SIG-M5 treated with dmso at 0.1 percent for 504 hours (cell line): ENCODE measurements around the gene ZCCHC18.
A peak's percentile ranks its signal among the peaks of the same experiment; 100 is the strongest.
"Not testable (repeated sequence)": the region's sequence is repeated elsewhere in the genome, so short reads cannot be mapped to it uniquely, and the experiment has no call there.

Experiments used
- DNase-seq: peaks from one replicate; lab custom pipeline; 2025; ENCODE audit not compliant: unreplicated experiment; lab: John Stamatoyannopoulos, UW

Gene ZCCHC18

DNA sequence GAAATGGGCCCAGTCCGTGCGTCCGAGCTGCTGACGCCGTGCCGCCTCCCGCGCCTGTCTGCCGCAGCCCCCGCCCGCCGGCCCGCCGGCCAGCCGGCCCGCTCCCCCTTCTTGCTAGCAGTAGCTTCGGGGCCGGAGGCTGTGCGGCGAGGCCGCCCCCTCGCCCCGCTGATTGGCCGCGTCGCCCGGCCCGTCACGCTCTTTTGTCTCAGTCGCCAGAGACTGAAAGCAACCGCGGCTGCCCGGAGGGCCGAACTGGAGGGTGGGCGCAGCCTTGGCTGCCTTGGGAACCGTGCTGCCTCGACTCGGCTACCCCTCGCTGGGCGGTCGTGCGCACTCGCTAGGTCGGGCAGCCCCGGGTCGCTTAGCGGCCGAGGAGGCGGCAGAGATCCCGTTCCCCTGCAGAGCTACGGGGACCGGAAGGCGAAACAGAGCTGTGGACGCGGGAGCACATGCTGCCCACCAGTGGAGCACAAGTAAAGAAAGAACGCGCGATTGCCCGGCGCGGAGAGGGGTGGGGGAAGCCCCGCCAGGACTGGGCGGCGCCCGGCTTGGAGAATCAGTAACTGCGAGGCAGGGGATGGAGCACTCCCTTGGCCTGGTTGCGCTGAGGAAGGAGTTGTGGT, at the start of gene ZCCHC18:
TSS of gene ZCCHC18 (plus strand) at position 198 of the 626 bp plus-strand sequence. CDS start 1,589 bp downstream, outside the sequence.
- no peak for DNase-seq

DNA sequence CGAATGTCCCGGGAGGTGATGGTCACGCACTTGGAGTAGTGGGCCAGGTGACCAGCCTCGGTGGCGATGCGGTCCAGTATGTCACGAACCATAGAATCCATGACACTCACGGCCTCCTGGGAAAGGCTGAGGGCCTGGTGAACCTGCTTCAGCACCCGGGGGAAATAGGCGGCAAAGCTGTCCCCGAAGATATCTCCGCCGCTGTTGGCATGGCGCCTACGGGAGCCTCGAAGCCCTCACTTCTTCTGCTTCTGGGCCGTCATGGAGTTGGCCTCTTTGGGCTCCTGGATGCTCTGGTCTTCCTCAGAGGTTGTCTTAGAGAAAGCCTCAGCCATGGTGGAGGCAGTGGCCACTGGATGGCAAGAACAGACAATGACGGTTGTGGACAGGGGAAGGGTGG, 49.7 kb upstream of the ZCCHC18 start:
- DNase-seq = not testable (repeated sequence)

DNA sequence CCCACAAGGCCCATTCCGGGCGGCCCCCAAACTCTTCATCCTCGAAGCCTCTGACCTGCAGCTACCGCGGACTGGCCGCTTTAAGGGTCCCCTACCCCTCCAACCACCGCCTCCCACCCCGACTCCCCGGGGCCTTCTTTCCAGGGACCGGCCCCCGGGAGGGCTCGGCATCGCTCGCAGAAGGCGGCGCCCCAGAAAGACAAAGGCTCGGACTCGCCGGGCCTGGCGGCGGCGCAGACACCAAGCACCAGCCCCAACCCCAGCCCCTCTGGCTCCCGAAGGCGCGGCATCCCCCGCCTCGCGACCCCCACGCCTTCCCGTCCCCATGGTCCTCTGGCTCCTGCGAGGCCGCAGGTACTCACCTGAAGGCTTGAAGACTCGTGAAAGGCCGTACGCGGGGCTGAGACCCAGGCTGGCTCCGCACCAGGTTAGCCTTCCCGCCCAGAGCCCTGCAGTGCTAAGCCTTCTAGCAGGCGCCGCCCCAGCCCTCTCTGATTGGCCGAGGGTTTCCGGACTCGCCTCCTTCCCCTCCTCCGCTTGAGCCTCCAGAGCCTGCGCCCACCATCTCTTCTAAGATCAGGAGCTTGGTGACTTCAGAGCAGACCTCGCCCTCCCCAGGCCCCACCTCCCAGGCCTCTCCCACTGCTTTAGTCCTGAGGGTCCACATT, 36.4 kb upstream of the ZCCHC18 start, which contains the start of gene TMSB15C:
TSS of gene TMSB15C (minus strand) at position 459 of the 668 bp plus-strand sequence.
- DNase-seq = not testable (repeated sequence)

DNA sequence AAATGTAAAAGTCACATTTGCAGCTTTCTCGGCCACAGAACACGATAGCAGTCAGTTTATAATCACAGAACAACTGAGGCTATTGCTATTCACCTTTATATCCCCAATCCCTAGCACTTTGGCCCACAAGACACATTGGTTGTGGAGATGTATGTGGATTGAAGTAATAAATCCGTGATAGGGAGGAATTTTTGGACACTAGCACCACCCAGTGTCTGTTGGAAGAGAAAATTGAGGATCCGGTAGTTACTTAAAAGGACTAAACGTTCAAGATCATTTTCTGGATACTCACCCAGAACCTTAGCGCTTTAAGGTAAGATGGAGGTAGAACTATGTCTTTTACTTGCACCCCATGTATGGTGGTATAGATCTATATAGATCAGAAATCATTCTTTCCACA, 34.5 kb upstream of the ZCCHC18 start:
- not testable (repeated sequence) for DNase-seq

DNA sequence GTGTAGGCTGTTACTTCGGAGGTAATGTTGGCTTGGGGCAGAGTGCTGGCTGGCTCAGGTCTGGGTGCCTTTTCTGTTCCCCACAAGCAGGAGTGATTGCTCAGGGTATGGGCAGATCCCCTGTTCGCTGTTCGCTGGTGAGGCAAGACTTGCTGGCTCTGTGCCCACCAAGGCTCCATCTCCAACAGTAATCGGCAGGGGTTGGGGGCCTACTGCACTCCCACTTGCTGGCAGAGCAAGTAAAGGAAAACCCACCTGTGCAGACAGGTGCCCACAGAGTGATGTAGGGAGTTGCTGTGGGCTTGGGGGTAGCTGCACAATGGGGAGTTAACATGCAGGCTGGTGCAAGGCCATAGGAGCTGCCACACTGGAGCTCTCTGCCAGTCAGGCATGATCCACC, 28.3 kb upstream of the ZCCHC18 start:
- DNase-seq = no peak

DNA sequence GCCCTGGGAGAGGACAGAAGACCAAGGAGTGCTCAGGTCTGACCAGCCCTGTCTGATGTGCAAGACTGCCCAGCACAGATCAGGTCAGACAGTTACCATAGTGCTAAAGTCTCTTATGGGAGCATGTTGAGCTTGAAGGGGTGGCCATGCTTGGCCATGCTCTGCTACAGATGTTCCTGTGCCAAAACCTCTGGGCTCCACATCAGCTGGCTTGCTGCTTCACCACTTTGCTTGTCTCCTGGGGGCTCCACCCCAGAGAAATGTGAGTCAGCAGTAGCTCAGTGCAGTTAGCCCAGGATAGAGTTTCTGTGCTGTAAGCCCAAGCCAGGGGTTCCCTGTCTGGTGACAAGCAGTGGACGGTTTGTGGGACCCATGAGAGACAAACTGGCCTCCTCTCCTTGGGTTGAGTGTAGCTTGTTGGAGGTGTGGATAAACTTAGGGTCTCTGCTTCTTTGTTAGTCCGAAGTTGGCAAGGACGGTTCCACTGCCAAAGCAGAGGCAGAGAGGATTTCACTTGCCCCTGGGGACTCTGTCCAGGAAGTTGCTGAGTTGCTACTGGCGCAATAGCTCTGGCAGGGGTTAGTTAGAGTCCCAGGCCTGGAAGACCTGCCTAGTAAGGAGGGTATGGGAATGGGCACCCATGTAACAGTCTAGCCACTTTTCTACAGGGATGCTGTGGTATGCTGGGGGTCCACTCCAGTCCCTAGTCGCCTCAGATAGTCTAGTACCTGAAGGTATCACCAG, 27.6 kb upstream of the ZCCHC18 start:
- DNase-seq = no peak

DNA sequence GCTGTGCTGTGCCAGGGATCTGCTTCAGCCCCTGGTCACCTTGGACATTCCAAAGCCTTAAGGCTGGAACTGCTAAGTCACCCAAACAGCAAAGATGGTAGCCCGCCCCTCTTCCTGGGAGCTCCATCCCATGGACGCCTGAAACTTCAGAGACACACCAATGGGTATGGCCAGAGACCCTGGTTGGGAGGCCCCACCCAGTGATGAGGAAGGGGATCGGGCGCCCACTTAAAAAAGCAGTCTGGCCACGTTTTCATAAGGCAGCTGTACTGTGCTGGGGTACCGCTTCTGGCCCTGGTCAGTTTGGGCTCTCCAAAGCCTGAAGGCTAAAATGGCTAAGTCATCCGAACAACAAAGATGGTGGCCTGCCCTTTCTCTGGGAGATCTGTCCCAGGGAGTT, 26.8 kb upstream of the ZCCHC18 start:
- DNase-seq = no peak

DNA sequence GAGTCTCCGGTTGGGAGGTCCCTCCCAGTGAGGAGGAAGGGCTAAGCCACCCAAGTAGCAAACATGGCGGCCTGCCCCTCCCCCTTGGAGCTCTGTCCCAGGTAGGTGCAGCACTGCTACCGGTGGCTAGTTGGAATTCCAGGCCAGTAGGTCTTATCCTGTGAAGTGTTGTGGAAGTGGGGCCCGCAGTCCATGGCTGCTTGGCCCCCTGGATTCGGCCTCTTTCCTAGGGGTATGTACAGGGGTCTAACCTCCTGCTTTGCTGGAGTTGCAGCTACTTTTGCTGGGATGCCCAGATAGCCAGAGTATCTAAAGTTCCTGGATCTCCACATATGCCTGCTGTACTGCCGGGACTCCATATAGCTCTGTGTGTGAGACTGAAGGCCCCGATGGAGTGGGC, 26.4 kb upstream of the ZCCHC18 start:
- DNase-seq = no peak

DNA sequence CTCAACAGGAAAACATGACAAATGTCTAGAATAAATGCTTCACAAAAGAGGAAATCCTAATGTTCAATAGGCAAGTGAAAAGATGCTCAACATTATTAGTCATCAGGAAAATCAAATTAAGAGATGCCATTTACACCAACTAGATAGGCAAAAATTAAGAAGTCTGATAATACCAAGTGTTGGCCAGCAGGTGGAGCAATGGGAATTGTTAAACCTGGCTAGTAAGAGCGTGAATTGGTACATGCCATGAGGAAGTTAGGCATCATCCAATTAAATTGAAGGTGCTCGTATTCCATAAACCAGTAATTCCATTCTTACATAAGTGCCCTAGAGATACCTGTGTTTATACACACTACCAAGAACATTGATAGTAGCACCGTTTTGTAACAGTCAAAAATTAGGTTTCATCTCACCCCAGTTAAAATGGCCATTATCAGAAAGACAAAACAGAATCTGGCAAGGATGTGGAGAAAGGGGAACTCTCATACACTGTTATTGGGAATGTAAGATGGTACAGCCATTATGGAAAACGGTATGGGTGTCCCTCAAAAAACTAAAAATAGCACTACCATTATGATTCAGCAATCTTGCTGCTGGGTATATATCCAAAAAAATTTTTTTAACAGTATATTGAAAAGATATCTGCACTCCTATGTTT, 14.0 kb upstream of the ZCCHC18 start:
- peak; percentile 65 for DNase-seq

DNA sequence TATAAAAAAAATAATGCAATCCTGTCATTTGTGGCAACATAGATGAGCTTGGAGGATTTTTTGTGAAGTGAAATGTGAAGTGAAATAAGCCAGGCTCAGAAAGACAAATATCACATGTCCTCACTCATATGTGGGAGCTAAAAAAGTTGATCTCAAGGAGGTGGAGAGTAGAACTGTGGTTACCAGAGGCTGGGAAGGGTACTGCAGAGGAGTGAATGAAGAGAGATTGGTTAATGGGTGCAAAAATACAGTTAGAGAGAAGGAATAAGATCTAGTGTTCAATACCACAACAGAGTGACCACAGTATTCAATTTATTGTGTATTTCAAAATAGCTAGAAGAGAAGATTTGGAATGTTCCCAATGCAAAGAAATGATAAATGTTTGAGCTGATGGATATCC, 13.4 kb upstream of the ZCCHC18 start:
- no peak for DNase-seq

DNA sequence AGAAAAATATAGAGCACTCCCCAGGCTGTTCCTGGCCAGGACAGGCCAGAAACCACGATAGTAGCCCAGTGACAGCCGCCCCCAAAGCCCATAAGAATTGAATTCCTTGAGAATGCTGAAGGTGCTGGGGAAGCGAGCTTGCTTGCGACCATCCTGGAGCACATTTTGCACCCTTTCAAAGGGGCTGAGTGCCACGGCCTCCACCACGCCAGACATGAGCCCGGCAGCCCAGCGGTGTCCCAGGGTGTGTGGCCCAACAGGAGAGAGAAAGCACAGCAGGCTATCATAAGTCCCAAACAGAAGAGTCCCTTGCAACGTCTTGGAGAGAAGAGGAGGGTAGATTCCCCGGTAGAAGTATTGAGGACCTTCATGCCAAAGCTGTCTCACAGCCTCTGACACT, 7.6 kb upstream of the ZCCHC18 start:
- DNase-seq = no peak

DNA sequence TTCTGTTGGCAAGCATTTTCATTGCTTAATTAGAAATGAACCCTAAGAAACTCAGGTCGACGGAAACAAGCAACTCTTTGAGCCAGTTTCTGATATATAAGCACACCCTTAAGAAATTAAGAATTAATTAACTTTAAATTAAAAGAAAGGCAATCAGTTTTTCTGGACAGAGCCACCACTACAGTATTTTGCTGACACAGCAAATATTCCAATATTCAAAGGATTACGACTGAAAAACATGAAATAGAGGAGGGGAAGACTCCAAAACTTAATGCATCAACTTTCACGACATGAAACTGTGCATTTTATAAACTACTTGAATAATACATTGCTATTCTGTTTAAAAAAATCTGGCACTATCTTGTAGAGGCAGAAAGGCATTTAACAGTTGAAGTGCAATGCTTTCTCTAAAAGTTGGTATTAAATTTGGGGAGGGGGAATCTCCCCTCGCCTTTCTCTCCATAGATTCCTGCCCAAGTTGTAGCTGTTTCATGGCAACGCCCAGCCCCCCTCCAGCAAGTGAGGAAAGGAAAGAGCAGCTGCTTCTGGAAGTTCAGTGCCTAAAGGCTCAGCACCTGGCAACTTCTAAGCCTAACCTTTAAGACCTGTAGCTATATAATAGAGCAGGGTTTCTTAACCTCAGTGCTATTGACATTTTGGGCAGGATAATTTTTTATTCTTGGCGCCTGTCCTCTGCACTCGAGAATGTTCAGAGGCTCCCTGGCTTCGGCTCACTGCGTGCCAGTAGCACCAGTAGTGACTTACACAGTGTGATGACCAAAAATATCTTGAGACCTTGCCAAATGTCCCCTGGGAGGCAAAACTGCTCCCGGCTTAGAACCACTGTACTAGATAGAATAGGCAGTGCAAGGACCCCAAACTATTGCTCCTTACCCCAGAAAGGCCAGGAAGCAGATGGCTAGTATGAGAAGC, 6.7 kb upstream of the ZCCHC18 start:
- DNase-seq = no peak

DNA sequence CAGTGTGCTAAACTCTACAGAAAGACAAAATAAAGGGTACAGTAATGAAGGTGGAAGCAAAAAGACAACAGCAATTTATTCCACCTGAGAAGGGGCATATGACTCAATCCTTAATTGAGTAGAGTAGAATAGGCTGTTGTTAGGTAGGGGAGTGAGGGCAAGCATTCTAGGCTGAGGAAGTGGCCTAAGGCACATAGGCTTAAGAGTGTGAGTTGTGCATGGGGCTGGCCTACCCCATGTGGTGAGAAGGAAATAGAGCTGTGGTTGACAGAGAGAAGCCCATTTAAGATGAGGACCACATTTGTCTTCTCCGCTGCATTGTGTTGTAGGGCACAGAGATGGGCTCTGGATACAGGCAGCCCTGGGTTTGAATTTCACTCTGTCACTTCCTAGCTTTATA, 3.4 kb upstream of the ZCCHC18 start:
- DNase-seq = no peak

DNA sequence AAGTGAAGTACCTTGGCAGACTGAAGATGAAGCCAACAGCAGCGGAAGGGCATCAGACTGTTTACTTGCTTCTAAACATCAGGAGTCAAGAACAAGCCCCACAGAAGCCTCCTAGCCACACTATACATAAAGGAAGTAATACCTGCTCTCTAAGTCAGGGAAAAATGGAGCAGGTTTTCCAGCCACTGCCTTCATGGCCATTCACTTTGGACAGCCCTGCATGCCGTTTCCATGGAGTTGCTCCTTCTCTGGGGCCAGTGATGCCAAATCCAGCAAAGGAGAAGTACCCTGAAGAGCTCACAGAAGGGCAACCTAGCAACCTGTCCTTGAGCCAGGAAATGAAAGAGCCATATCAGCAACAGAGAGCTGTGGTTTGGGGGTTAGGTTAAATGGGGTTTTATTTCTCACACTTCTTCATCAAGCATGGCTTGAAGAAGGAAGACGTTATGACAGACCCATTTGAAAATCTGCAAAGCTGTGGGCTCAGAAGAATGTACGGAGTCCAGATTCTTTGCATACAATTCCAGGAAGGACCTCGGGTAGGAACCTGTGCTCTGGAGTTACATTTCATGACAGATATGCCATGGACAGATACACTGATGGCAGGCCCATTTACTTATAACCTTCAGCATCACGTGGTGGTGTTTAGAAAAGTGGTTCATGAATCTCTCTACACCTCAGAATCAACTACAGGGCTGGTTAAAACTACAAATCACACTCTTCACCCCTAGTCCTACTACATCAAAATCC, 1.7 kb upstream of the ZCCHC18 start:
- DNase-seq = not testable (repeated sequence)

DNA sequence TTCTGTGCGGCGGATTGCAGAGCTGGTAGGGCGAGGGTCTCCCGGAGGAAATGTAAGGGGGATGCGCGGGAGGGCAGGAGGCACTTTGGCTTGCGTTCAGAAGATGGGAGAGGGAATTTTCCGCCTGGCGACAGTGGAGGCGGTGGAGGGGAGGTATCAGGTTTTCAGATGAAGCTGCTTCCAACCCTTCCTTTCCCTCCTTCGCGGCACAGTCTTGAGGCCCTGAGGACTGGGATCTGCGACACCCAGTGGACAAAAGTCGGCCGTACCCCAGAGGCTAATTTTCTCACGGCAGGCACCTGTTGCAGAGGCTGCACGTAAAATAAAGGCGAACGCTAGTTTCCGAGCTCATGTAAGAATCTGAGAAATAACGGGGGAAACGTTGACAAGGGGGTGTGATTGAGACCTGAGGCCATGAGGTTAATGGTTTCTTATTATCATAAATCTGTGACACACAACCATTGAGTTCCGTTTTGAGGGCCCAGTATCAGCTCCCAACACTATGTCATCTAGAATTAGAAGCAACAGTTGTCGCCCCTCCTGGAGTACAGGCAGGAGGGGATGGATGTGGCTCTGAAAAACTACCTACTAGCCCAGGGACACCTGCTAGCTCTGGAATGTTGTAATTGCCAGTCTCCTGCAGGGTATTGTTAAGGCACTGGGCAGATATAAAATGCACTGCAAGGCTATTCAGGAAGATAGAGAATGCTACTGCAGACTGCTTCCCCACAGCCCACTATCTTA, 1.1 kb downstream of the ZCCHC18 start:
- DNase-seq = peak; percentile 50

DNA sequence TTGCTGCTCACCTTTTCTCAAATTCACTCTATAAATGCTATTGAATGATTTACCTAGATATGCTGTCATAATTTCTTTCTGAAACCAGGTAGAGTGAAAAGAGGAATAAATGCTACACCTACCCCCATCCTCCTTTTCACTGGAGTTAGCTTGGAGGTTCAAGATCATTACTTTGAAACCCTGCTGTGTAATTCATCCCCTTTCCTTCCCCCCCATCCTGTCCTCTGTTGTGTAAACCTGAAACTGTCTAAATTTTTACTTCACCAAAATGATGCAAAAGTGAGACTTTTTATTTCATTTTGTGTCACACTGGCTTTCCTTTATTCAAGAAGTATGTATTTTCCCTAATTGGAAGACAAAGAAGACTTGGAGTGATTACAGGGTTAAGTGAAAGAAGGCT, 5.4 kb downstream of the ZCCHC18 start:
- no peak for DNase-seq

DNA sequence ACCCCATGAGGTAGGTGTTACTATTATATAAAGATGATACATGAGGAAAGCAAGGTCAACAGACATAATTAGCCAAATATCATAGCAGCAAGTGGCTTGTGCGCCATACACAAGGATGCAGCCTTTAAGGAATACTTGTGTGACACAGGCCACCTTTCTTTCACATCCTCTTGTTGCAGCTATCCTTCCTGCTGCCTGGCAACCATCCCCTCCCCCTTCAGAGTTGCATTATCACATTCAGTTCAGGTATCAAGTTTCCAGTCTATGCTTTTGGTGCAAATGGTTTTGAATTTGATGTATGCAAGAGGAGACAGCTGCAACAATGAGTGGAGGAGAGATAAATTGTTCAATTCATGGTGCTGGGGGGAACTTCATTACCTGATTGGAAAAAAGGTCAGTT, 6.4 kb downstream of the ZCCHC18 start:
- DNase-seq = no peak

DNA sequence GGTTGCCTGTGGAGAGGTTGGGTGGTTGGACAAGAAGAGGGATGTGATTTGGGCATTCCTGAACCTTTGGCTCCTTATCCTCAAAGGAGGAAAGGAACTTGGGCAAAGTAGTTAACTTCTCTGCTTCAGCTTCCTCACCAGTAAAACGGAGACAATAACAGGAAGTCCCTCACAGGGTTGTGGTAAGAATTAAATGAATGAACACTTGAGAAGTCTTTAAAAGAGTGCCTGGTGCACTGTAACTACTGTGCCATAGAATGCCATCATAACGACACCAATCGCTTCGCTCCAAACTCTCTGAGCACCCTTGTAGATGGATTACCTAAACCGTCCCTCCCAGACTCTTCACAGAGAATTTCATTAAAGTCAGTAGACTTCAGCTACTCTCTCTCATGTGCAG, 10.5 kb downstream of the ZCCHC18 start:
- no peak for DNase-seq

DNA sequence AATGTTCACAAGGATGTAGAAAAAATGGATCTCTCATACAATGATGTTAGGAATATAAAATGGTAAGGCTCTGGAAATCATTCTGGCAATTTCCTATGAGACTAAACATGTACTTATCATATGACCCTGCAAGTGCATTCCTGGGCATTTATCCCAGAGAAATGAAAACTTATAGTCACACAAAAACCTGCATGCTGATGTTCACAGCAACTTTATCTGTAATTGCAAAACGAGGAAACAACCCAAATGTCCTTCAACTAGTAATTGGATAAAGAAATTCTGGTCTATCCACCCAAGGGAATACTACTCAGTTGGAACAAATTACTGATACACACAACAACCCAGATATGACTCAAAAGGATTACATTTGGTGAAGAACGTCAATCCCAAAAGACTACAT, 14.5 kb downstream of the ZCCHC18 start:
- DNase-seq = no peak
